NCI-H1105 treated with DMSO at 0.1 percent for 48 hours (cell line): ENCODE data around the gene HOXD9.

Source experiments
- DNase-seq: peaks from one replicate; lab custom pipeline; 2025; lab: John Stamatoyannopoulos, UW

HOXD9 gene

GRCh38 chr2:176098366-176099158 is 24.0 kb upstream of the HOXD9 start:
- no peak for DNase-seq

DNA sequence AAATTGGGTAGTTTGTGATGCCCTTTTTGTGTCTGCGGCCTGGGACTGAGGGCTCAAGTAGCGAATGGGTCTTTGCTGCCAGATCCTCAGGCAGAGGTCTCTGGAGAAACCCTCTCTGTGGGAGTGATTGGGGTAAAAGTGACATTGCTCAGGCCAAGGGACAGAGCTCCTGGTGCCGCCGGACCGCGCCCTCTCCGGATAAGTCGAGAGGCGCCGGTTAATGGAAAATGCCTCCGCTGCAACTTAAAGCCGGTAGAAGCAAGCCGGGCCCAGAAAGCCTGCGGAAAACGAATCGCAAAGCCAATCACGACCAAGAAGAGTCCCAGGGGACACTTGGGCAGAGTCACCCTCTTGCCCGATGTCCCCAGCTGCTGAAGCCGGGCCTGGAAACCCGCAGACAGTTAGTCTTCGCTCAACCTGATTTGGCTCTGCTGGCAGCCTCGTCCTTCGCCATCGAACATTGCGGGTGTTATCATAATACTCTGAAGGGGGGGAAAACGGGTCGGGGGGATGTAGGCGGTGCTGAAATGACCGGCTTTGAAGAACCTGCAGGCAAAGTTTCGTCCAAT is 23.3 kb upstream of the HOXD9 start:
- DNase-seq = no peak

DNA sequence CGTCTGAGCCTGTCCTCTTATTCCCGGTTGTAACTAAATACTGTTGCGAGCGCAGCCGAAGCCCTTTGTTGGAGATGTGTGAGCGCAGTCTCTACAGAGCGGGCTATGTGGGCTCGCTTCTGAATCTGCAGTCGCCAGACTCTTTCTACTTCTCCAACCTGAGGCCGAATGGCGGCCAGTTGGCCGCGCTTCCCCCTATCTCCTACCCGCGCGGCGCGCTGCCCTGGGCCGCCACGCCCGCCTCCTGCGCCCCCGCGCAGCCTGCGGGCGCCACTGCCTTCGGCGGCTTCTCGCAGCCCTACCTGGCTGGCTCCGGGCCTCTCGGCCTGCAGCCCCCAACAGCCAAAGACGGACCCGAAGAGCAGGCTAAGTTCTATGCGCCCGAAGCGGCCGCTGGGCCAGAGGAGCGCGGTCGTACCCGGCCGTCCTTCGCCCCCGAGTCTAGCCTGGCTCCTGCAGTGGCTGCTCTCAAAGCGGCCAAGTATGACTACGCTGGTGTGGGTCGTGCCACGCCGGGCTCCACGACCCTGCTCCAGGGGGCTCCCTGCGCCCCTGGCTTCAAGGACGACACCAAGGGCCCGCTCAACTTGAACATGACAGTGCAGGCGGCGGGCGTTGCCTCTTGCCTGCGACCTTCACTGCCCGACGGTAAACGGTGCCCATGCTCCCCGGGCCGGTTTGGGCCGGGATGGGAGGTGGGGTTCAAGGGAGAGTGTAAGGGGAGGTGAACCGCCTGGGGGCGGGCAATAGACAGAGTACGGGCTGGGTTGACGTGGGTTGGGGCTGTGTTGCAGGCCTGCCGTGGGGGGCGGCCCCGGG is 22.6 kb upstream of the HOXD9 start, which contains the start of gene HOXD12:
TSS of gene HOXD12 (plus strand) at position 68 of the 819 bp plus-strand sequence. CDS start at position 75, 7 bp downstream.
- no peak for DNase-seq

DNA sequence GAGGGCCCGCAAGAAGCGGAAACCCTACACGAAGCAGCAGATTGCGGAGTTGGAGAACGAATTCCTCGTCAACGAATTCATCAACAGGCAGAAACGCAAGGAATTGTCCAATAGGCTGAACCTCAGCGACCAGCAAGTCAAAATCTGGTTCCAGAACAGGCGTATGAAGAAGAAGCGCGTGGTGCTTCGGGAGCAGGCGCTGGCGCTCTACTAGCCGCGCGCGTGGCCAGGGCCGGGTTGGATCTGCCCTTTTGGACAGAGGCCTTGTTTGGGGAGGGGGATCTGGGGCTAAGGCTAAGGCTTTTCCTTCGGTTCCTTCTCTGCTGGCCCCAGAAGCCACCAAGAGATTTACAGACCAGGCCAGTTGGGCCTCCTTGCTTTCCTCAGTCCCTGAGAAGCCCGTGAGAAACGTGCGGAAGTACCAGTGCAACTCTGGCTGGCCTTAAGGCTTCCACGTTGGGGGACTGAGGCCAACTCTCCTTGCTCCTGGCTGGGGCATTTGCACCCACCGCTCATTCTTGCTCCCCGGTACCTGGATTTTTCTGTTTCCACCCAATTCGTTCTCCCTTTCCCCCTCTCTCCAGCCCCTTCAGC is 21.9 kb upstream of the HOXD9 start:
- no peak for DNase-seq

GRCh38 chr2:176101216-176101830 is 21.2 kb upstream of the HOXD9 start:
- DNase-seq = no peak

GRCh38 chr2:176101842-176102241 is 20.7 kb upstream of the HOXD9 start:
- no peak for DNase-seq

- no peak for DNase-seq
These were observed 20.1 kb upstream of the HOXD9 start for GRCh38 chr2:176102309-176102866.

GRCh38 chr2:176103194-176103593 is 19.3 kb upstream of the HOXD9 start:
- DNase-seq = no peak

DNA sequence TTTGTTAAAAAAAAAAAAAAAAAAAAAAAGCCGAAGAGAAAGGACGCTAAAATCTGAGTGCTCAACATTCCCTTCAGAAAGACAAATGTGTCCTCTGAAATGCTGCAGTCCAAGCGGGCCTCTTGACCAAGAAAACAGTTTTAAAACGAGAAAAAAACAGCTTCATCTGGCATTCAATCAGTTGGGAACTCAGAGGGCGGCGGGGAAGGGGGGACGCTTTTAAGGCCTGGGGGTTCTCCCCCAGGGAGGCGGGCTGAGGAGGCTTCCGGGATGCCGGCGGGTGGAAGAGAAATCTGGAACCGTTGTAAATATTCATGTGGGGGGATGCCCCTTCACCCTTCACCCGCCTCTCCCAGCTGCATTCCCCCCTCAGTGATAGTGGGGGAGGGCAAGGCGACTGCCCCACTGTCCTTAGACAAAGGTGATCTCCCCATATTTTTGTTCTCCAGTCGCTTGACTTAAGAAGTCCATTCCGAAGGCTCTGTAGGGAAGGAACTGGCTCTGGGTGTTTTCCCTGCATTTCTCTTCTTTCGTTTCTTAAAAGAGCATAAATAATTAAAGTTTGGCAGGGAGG is 18.7 kb upstream of the HOXD9 start:
- DNase-seq = no peak

- DNase-seq = no peak
These were observed 18.0 kb upstream of the HOXD9 start for GRCh38 chr2:176104316-176105077.

DNA sequence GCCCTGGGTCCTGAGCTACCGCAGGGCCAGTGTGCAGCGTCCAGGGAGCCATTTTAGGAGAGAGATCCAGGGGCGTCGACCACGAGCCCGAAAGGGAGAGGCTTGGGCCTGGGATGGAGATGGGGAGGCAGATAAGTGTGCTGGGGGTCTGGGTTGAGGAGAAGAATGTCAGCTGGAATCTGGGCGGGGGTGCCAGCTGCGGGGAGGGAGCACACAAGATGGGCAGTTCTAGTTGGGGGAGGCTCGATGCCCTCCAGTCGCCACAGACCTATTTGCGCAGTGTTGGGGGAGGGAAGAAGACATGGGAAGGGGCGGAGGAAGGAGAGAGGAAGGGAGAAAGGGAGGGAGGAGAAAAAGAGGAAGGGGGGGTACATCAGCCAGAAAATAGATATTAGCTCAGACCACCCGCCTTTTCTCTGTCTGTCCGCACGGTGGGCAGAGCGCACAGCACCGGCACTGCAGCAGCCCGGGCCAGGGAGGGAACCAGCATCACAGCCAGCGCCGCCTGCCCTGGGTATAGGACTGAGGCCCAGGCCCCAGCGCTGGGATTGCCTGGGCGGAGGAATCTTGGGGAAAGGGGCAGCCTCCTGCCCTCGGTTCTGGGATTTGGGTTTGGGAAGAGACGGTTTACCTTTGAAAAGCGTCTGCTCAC is 17.3 kb upstream of the HOXD9 start:
- DNase-seq = no peak

DNA sequence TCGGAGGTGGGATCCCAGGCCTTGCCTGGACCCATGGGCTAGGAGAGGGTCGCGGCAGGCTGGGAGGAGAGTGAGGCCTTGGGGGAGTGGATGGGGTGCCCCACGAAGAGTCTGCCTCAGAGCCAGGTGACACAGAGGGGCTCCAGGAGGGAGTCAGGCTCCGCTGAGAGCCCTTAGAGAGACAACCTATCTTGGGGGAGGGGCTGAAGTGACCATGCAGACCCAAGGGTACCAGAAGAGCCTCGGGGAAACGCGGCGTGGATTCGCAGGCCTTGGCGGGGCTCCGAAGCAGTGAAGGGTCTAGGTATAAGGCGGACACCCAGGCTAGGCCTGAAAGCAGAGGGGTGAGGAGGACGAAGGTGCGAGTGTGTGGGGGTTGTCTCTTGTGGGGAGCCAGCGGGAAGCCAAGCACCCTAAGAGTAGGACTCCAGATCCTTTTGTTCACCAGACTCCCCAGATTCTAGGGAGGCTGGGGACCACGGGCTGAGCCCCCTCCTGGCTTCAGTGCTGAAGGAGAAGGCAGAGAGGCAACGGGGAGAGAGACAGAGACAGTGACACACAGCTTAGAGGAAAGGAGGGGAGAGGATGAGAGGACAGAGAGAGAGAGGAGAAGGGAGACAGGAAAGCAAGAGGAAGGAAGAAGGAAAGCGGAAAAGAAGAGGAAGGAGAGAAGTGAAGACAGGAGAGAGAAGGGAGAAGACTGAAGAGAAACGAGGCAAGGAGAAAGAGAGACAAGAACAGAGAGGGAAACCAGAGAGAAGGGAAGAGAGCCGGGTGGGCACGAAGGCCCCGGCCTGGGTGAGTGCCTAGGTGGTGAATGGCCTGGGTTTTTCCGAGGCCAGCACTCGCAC is 16.6 kb upstream of the HOXD9 start:
- DNase-seq = no peak

DNA sequence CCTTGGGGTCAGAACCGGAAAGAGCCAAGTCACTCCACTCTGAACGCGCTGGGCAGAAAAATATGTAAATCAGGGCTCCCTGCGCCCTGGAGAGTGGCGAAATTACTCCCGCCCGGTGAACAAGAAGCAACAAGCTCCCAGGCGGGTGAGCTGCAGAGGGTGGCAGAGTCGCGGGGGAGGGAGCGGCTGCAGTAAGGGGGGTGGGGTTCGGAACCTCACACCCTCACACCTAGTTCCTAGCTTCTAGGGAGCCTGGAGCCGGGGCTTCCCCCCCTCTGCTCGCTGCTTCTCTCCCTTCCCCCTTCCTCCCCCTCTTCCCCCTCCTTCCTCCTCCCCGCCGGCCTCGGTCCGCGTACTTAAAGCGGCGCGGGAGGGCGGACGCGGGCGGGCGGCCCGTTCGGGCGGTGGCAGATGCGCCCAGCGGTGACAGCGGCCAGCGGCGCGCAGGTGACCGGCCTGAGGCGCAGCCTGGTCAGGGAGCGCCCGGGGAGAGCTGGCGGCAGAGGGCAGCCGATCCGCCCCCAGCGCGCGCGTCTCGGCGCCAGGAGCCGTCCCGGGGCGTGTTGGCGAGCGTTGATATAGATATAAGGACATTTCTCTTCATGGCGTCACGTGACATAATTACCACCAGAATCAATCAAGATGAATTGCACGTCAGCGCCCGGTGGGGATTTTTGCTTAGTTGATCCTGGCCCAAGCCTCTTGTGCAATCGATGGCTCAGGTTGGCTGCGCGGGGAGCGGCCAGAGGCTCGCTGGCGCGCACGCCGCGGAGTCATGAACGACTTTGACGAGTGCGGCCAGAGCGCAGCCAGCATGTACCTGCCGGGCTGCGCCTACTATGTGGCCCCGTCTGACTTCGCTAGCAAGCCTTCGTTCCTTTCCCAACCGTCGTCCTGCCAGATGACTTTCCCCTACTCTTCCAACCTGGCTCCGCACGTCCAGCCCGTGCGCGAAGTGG is 15.7 kb upstream of the HOXD9 start, which contains the start of gene HOXD11:
TSS of gene HOXD11 (plus strand) at position 700 of the 959 bp plus-strand sequence. CDS start at position 776, 76 bp downstream.
- peak; percentile 89 for DNase-seq

DNA sequence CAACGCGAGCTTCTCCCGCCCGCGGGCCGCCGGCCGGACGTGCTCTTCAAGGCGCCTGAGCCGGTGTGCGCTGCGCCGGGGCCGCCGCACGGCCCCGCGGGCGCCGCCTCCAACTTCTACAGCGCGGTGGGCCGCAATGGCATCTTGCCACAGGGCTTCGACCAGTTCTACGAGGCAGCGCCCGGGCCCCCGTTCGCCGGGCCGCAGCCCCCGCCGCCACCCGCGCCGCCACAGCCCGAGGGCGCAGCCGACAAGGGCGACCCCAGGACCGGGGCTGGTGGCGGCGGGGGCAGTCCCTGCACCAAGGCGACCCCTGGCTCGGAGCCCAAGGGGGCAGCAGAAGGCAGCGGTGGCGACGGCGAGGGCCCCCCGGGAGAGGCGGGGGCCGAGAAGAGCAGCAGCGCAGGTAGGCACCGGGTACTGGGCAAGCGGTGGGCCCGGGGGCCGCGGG is 14.8 kb upstream of the HOXD9 start:
- no peak for DNase-seq

GRCh38 chr2:176109192-176109901 is 13.2 kb upstream of the HOXD9 start:
- DNase-seq = no peak

- DNase-seq = no peak
These were observed 12.6 kb upstream of the HOXD9 start for GRCh38 chr2:176109946-176110345.
